Osteoblast (primary cell): ENCODE results near the gene PDCD10. TPM values are rescaled to one million over a fixed set of nuclear protein-coding genes. Genes with fewer than 3 reads are reported as not detected.

Source experiments
- DNase-seq: peaks from one replicate; pipeline ENCODE4 v3.0.0; 2011; ENCODE audit warnings: low spot score, mixed read lengths; ENCODE audit not compliant: insufficient read length; ENCODE audit errors: missing footprints
- H2AFZ ChIP-seq: 2 replicates; pipeline ENCODE4 v1.6.0; 2011; ENCODE audit warnings: mild to moderate bottlenecking, low read length
- H3K27ac ChIP-seq: 2 replicates; pipeline ENCODE4 v1.5.1; 2011; ENCODE audit warnings: mild to moderate bottlenecking, low read depth, low read length, moderate library complexity
- H3K27me3 ChIP-seq: 2 replicates; pipeline ENCODE4 v1.6.0; 2012; ENCODE audit warnings: mild to moderate bottlenecking, control low read depth, inconsistent platforms, low read length, moderate library complexity; ENCODE audit not compliant: insufficient read depth
- H3K36me3 ChIP-seq: 2 replicates; pipeline ENCODE4 v1.5.1; 2011; ENCODE audit warnings: mild to moderate bottlenecking, low read length, control low read depth, moderate library complexity; ENCODE audit not compliant: insufficient read depth
- H3K4me1 ChIP-seq: 2 replicates; pipeline ENCODE4 v1.5.1; 2011; ENCODE audit warnings: mild to moderate bottlenecking, low read length, control low read depth, moderate library complexity; ENCODE audit not compliant: insufficient read depth
- H3K4me2 ChIP-seq: 2 replicates; pipeline ENCODE4 v1.6.0; 2011; ENCODE audit warnings: mild to moderate bottlenecking, low read length; ENCODE audit not compliant: insufficient read depth
- H3K4me3 ChIP-seq: fragments of 200-600 bp; sonication (generic); 3 replicates; pipeline ENCODE4 v1.5.1; 2012; ENCODE audit warnings: mild to moderate bottlenecking, low read length, inconsistent platforms; ENCODE audit not compliant: insufficient read depth
- H3K79me2 ChIP-seq: 2 replicates; pipeline ENCODE4 v1.6.0; 2012; ENCODE audit warnings: mild to moderate bottlenecking, low read length, control low read depth, inconsistent platforms; ENCODE audit not compliant: insufficient read depth
- H3K9me3 ChIP-seq: 2 replicates; pipeline ENCODE4 v1.5.1; 2011; ENCODE audit warnings: low read depth, low read length, control low read depth
- H4K20me1 ChIP-seq: 2 replicates; pipeline ENCODE4 v1.6.0; 2012; ENCODE audit warnings: mild to moderate bottlenecking, low read length, control low read depth; ENCODE audit not compliant: insufficient read depth
- total RNA-seq: library from RNA; depleted of rRNA; stranded (reverse); fragments of >200 nt; gene quantifications from 2 replicates; pipeline ENCODE4 v1.2.3, GENCODE V29; 2012
- TF ChIP-seq, protein P1 (sequence below): IDR thresholded peaks from 2 replicates; pipeline ENCODE4 v1.5.1; 2011; ENCODE audit warnings: mild to moderate bottlenecking, low read depth, low read length, moderate library complexity; ENCODE audit errors: extremely low read depth

The PDCD10 gene
- total RNA-seq, 1 donor, result 44.9 TPM

DNA sequence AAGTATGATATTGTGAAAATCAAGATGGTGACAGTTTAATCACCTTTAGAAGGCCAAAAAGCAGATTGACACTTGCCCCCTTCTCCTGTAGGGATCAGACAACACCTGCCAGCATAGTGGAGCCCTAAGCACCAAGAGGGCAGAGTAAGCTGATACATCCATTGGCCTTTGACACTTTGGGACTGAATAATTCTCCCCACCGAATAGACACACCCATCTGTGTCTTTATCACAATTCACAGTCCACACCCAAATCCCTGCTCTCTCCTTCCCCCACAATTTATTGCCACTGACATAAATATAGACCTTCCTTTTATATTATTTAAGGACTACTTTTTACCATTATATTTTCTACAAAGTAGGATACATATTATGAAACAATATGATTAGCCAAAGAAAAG, 77.9 kb downstream of the PDCD10 start:
- Histone ChIP-seq H3K79me2 (no peaks in the 10 kb centered on the region), H3K9me3 (no peaks in the 10 kb centered on the region), H3K27ac (no peak overlapping the region), H3K4me3 (no peak overlapping the region), H2AFZ (no peak overlapping the region), H4K20me1 (no peaks in the 10 kb centered on the region), H3K36me3 (no peaks in the 10 kb centered on the region), H3K4me2 (no peak overlapping the region), H3K27me3 (no peaks in the 10 kb centered on the region), H3K4me1 (no peaks in the 10 kb centered on the region)
- TF ChIP-seq, protein P1, sequence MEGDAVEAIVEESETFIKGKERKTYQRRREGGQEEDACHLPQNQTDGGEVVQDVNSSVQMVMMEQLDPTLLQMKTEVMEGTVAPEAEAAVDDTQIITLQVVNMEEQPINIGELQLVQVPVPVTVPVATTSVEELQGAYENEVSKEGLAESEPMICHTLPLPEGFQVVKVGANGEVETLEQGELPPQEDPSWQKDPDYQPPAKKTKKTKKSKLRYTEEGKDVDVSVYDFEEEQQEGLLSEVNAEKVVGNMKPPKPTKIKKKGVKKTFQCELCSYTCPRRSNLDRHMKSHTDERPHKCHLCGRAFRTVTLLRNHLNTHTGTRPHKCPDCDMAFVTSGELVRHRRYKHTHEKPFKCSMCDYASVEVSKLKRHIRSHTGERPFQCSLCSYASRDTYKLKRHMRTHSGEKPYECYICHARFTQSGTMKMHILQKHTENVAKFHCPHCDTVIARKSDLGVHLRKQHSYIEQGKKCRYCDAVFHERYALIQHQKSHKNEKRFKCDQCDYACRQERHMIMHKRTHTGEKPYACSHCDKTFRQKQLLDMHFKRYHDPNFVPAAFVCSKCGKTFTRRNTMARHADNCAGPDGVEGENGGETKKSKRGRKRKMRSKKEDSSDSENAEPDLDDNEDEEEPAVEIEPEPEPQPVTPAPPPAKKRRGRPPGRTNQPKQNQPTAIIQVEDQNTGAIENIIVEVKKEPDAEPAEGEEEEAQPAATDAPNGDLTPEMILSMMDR, result no peak
- DNase-seq, result no peak

DNA sequence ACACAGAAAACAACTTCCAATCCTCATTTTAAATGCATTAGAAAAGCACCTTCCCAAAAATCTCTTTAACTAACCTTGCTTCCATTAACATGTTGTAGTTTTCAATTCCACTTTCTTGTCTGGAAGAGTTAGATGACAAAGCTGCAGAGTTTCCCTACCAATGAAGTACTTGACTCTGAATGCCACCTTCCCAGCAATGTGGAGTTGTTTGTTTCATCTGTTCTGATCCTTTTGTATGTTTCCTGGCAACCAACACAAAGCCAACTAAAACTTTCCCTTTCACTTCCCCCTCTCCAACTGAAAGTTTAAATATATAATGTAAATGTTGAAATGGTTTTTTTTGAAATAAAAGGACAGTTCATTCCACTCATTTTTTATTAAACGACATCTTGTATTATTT, 80.9 kb downstream of the PDCD10 start, which contains the start of gene WDR49:
WDR49 (minus strand) TSS at position 183 of the 400 bp plus-strand sequence. CDS start 517 bp downstream, outside the sequence.
- no peaks in the 10 kb centered on the region for H4K20me1 ChIP-seq
- no peak within 1 kb of the TSS for H3K27ac ChIP-seq
- no peaks in the 10 kb centered on the region for H3K4me1 ChIP-seq
- H3K9me3 ChIP-seq, result no peaks in the 10 kb centered on the region
- H3K4me2 ChIP-seq, result no peak within 1 kb of the TSS
- TF ChIP-seq, protein P1, result no peak
- no peaks in the 10 kb centered on the region for H3K36me3 ChIP-seq
- H3K79me2 ChIP-seq, result no peaks in the 10 kb centered on the region
- no peak within 1 kb of the TSS for H3K4me3 ChIP-seq
- no peak for DNase-seq
- H3K27me3 ChIP-seq, result no peaks in the 10 kb centered on the region
- H2AFZ ChIP-seq, result no peak within 1 kb of the TSS

DNA sequence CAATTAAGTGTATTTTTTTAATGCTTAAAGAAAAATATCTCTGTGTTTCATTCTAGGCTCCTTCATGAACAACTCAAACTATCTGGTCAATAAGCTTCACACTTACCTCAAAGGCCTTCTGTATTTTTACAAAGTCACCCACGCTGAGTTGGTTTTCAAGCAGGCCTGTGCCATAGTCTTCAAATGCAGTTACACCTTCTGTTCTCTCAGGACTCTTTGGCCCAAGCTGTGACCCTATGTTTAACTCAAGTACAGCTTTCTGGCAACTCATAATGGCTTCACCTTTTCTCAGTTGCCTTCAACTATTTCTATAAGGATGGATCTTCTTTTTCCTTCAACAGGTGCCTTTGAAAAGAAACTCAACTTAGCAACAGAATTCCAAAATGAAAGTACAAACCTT, 81.5 kb downstream of the PDCD10 start:
- TF ChIP-seq, protein P1, result no peak
- no peak overlapping the region for H3K4me2 ChIP-seq

DNA sequence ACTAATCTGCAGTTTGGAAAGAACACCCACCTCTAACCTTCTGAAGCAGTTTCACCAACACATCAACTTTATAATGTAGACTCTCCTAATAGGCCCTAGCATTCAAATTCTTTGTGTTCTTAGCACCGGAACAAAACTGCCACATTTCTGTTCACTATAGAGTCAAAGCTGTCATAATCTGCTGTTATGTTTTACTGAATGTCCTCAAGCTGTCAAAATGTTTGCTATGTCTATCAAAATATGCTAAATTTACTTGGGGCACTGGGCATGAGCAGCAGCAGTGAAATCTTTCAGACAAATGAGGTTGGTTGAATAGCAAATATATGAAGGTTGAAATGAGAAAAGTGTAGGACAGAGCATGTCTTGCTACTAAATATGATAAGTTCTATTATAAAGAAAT, 82.9 kb downstream of the PDCD10 start:
- H2AFZ ChIP-seq, result no peak overlapping the region
- no peak for DNase-seq
- no peaks in the 10 kb centered on the region for H3K9me3 ChIP-seq
- H3K4me1 ChIP-seq, result no peaks in the 10 kb centered on the region
- no peaks in the 10 kb centered on the region for H4K20me1 ChIP-seq
- TF ChIP-seq, protein P1, result no peak
- H3K4me2 ChIP-seq, result no peak overlapping the region
- H3K27ac ChIP-seq, result no peak overlapping the region
- H3K4me3 ChIP-seq, result no peak overlapping the region
- H3K79me2 ChIP-seq, result no peaks in the 10 kb centered on the region
- H3K27me3 ChIP-seq, result no peaks in the 10 kb centered on the region
- H3K36me3 ChIP-seq, result no peaks in the 10 kb centered on the region

More for the DNA sequence above, 81.5 kb downstream of the PDCD10 start:
- no peaks in the 10 kb centered on the region for H3K27me3 ChIP-seq
- no peak overlapping the region for H3K4me3 ChIP-seq
- no peaks in the 10 kb centered on the region for H3K79me2 ChIP-seq
- no peaks in the 10 kb centered on the region for H4K20me1 ChIP-seq
- H2AFZ ChIP-seq, result no peak overlapping the region
- H3K9me3 ChIP-seq, result no peaks in the 10 kb centered on the region
- H3K4me1 ChIP-seq, result no peaks in the 10 kb centered on the region
- no peak for DNase-seq
- H3K27ac ChIP-seq, result no peak overlapping the region
- H3K36me3 ChIP-seq, result no peaks in the 10 kb centered on the region
